Ishikawa (cell line): ENCODE results near the gene SS18L1.

Experiments
- CEBPB ChIP-seq: IDR thresholded peaks from 2 replicates; pipeline ENCODE4 v1.6.1; 2012
- CREB1 ChIP-seq: IDR thresholded peaks from 2 replicates; pipeline ENCODE4 v1.6.1; 2012; ENCODE audit warnings: low read depth
- EP300 ChIP-seq: IDR thresholded peaks from 2 replicates; pipeline ENCODE4 v1.6.1; 2012; ENCODE audit warnings: borderline replicate concordance
- NFIC ChIP-seq: IDR thresholded peaks from 2 replicates; pipeline ENCODE4 v1.6.1; 2012
- TF ChIP-seq, protein P1 (sequence below): IDR thresholded peaks from 2 replicates; pipeline ENCODE4 v1.6.1; 2012; ENCODE audit warnings: low read depth, mild to moderate bottlenecking
- TF ChIP-seq, protein P2 (sequence below): IDR thresholded peaks from 2 replicates; pipeline ENCODE4 v1.6.1; 2012

DNA sequence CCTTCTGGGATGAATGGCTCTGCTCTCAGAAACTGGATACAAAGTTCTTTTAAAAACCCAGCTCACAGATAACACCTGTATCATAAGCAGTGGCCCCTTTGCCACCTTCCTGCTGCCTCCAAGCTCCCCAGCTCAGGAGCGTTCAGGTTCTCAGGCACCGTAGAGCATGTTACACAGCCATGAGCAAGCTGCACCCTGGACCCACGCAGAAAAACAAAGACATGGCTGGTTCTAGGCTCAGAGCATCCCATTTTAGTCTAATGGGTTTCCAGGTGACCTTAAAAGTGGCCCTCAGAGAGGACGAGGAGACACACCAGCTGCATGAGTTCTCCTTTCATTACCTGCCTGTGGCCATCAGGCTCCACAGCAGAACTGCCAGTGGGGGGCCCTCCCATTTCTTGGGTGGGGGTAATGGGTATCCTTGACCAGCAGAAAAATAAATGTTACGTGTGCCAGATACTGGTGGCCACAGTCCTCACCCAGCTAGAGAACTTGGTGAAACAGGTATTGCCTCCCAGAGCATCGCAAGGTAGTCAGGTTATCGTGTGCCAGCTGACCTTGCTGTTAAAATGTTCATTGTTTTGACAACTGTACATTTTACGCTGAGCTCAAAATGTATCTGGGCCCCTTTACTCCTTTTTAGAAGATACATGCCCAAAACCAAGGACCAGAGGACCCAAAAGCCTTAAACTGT, 7.8 kb upstream of the SS18L1 start:
- TF ChIP-seq EP300 (no peak), CEBPB (no peak), NFIC (no peak), CREB1 (no peak)
- TF ChIP-seq, protein P1, sequence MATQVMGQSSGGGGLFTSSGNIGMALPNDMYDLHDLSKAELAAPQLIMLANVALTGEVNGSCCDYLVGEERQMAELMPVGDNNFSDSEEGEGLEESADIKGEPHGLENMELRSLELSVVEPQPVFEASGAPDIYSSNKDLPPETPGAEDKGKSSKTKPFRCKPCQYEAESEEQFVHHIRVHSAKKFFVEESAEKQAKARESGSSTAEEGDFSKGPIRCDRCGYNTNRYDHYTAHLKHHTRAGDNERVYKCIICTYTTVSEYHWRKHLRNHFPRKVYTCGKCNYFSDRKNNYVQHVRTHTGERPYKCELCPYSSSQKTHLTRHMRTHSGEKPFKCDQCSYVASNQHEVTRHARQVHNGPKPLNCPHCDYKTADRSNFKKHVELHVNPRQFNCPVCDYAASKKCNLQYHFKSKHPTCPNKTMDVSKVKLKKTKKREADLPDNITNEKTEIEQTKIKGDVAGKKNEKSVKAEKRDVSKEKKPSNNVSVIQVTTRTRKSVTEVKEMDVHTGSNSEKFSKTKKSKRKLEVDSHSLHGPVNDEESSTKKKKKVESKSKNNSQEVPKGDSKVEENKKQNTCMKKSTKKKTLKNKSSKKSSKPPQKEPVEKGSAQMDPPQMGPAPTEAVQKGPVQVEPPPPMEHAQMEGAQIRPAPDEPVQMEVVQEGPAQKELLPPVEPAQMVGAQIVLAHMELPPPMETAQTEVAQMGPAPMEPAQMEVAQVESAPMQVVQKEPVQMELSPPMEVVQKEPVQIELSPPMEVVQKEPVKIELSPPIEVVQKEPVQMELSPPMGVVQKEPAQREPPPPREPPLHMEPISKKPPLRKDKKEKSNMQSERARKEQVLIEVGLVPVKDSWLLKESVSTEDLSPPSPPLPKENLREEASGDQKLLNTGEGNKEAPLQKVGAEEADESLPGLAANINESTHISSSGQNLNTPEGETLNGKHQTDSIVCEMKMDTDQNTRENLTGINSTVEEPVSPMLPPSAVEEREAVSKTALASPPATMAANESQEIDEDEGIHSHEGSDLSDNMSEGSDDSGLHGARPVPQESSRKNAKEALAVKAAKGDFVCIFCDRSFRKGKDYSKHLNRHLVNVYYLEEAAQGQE: no peak
- TF ChIP-seq, protein P2, sequence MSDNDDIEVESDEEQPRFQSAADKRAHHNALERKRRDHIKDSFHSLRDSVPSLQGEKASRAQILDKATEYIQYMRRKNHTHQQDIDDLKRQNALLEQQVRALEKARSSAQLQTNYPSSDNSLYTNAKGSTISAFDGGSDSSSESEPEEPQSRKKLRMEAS: no peak
